GM10266 (cell line): ENCODE measurements around the gene CLSTN1.

Experiments
- DNase-seq: peaks from one replicate; pipeline ENCODE4 v3.0.0; 2012; ENCODE audit errors: extremely low spot score
- CTCF ChIP-seq: IDR thresholded peaks from 2 replicates; pipeline ENCODE4 v1.5.1; 2012; ENCODE audit warnings: mild to moderate bottlenecking, low read depth; ENCODE audit not compliant: control insufficient read depth, insufficient read depth; ENCODE audit errors: missing control alignments

CLSTN1 gene

GRCh38 chr1:9844106-9844505, 20.3 kb upstream of the CLSTN1 start:
- DNase-seq, result no peak
- TF ChIP-seq CTCF, result no peak

GRCh38 chr1:9843576-9843945, 19.8 kb upstream of the CLSTN1 start:
- DNase-seq, result no peak
- no peak for TF ChIP-seq CTCF

- DNase-seq, result no peak
- TF ChIP-seq CTCF, result no peak
Measured at GRCh38 chr1:9842781-9843575, 19.2 kb upstream of the CLSTN1 start.

GRCh38 chr1:9842073-9842711, 18.4 kb upstream of the CLSTN1 start:
- TF ChIP-seq CTCF, result no peak
- DNase-seq, result no peak

GRCh38 chr1:9841460-9841859, 17.7 kb upstream of the CLSTN1 start:
- TF ChIP-seq CTCF, result no peak
- DNase-seq, result no peak

DNA sequence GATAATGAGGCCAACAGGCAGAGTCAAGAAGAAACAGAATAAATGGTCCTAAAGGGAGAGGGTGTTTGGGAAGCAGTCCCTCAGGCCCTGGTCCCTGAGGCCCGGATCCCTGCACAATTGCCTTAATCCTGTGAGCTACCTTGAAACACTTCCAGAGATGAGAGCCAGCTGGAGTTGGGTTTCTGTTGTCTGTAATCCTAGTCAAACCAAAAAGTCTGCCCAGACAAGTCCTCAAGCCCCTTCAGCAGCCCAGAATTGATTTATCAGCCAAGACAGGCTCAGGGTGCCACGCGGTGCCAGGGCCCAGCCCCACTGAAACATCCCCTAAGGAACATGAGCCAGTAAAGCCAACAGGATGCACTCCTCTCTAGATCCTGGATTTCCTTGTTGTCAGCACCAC, 16.4 kb upstream of the CLSTN1 start:
- DNase-seq, result no peak
- TF ChIP-seq CTCF, result no peak

DNA sequence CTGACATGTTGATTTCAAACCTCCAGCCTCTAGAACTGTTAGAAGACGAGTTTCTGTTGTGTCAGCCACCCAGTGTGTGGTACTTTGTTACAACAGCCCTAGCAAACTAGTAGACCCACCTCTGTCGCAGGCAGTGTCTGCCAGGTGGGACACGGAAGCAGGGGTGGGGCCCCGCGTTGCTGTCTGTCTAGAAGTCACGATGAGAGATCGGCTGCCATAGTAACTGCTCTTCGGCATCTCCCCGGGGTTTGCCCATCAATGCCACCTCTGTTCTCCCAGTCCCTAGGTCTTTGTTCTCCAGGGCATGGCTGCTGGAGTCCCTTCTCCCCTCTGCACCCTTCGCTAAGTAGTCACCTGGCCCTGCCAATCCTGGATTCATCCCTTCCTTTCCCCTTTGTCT, 15.2 kb upstream of the CLSTN1 start:
- TF ChIP-seq CTCF, result no peak
- DNase-seq, result no peak
